Loucy (cell line): Measurements from ENCODE around the gene ZNF541.

Source experiments
- H2AFZ ChIP-seq: fragments of 200-600 bp; sonication (generic); 2 replicates; pipeline ENCODE4 v1.6.0; 2016; ENCODE audit warnings: antibody characterized with exemption, mild to moderate bottlenecking, low read length, moderate library complexity
- H3F3A ChIP-seq: fragments of 200-600 bp; 2 replicates; pipeline ENCODE4 v1.6.0; 2016; ENCODE audit warnings: antibody characterized with exemption, low read depth, mild to moderate bottlenecking
- H3K27me3 ChIP-seq: fragments of 200-600 bp; sonication (generic); 2 replicates; pipeline ENCODE4 v1.6.1; 2014; ENCODE audit warnings: low read length, mild to moderate bottlenecking; ENCODE audit not compliant: insufficient read depth, poor library complexity, severe bottlenecking
- H3K36me3 ChIP-seq: fragments of 200-600 bp; sonication (generic); 2 replicates; pipeline ENCODE4 v1.6.1; 2016; ENCODE audit warnings: low read length; ENCODE audit not compliant: insufficient read depth
- H3K4me1 ChIP-seq: fragments of 200-600 bp; sonication (generic); 2 replicates; pipeline ENCODE4 v1.5.1; 2014; ENCODE audit warnings: low read length, mild to moderate bottlenecking; ENCODE audit not compliant: insufficient read depth, poor library complexity, severe bottlenecking
- H3K4me2 ChIP-seq: fragments of 200-600 bp; sonication (generic); 2 replicates; pipeline ENCODE4 v1.6.0; 2014; ENCODE audit warnings: antibody characterized with exemption, low read length, low read depth, mild to moderate bottlenecking; ENCODE audit not compliant: poor library complexity, severe bottlenecking
- H3K4me3 ChIP-seq: fragments of 200-600 bp; sonication (generic); 2 replicates; pipeline ENCODE4 v1.5.1; 2014; ENCODE audit warnings: low read length, mild to moderate bottlenecking, mixed read lengths; ENCODE audit not compliant: poor library complexity, severe bottlenecking
- H3K79me2 ChIP-seq: fragments of 200-600 bp; sonication (generic); 2 replicates; pipeline ENCODE4 v1.6.1; 2014; ENCODE audit warnings: low read length; ENCODE audit not compliant: insufficient read depth
- H3K9ac ChIP-seq: fragments of 200-600 bp; sonication (generic); 2 replicates; pipeline ENCODE4 v1.6.0; 2014; ENCODE audit warnings: mild to moderate bottlenecking, low read depth, low read length, moderate library complexity; ENCODE audit not compliant: poor library complexity, severe bottlenecking
- H3K9me2 ChIP-seq: fragments of 200-600 bp; sonication (generic); replicated peaks from 2 replicates; pipeline ENCODE4 v1.6.1; 2016; ENCODE audit warnings: low read depth, low read length, mixed read lengths
- H3K9me3 ChIP-seq: fragments of 200-600 bp; sonication (generic); 2 replicates; pipeline ENCODE4 v1.6.1; 2014; ENCODE audit warnings: mild to moderate bottlenecking, antibody characterized with exemption, low read length, low read depth; ENCODE audit not compliant: insufficient read depth
- H4K20me1 ChIP-seq: fragments of 200-600 bp; sonication (generic); 2 replicates; pipeline ENCODE4 v1.6.0; 2014; ENCODE audit warnings: antibody characterized with exemption, low read length, mild to moderate bottlenecking; ENCODE audit not compliant: insufficient read depth, poor library complexity, severe bottlenecking
- CTCF ChIP-seq: fragments of 200-600 bp; sonication (generic); conservative IDR thresholded peaks from 2 replicates; pipeline ENCODE4 v1.5.1; 2014; ENCODE audit warnings: mild to moderate bottlenecking, antibody characterized with exemption, low read length
- EZH2phosphoT487 ChIP-seq: fragments of 200-600 bp; IDR thresholded peaks from 2 replicates; pipeline ENCODE4 v1.6.1; 2018; ENCODE audit warnings: antibody characterized with exemption, mild to moderate bottlenecking, moderate library complexity, borderline replicate concordance

Gene ZNF541

GRCh38 chr19:47526798-47527197 lies 46.1 kb downstream of the ZNF541 start:
- H3K9me2 ChIP-seq = no peaks in the 10 kb centered on the region
- no peaks in the 10 kb centered on the region for H3K36me3 ChIP-seq
- peaks cover 4% of the 10 kb centered on the region for H3K4me1 ChIP-seq

GRCh38 chr19:47523473-47523872 lies 49.5 kb downstream of the ZNF541 start:
- TF ChIP-seq EZH2phosphoT487 (no peak), CTCF (no peak)
- Histone ChIP-seq H3K9me3 (no peaks in the 10 kb centered on the region), H3K79me2 (no peaks in the 10 kb centered on the region), H3K4me3 (no peak overlapping the region), H3K9me2 (no peaks in the 10 kb centered on the region), H2AFZ (no peak overlapping the region), H3F3A (no peaks in the 10 kb centered on the region), H3K36me3 (no peaks in the 10 kb centered on the region), H3K4me1 (peaks cover 29% of the 10 kb centered on the region), H3K9ac (peak overlapping the region; percentile 23), H4K20me1 (no peaks in the 10 kb centered on the region), H3K4me2 (no peak overlapping the region), H3K27me3 (no peaks in the 10 kb centered on the region)

More at GRCh38 chr19:47526798-47527197, 46.1 kb downstream of the ZNF541 start:
- H3K9ac ChIP-seq = no peak overlapping the region
- no peaks in the 10 kb centered on the region for H3F3A ChIP-seq
- H3K79me2 ChIP-seq = no peaks in the 10 kb centered on the region
- H3K4me2 ChIP-seq = no peak overlapping the region
- no peak overlapping the region for H2AFZ ChIP-seq
- no peak overlapping the region for H3K4me3 ChIP-seq
- H4K20me1 ChIP-seq = no peaks in the 10 kb centered on the region
- TF ChIP-seq CTCF (no peak), EZH2phosphoT487 (no peak)
- H3K9me3 ChIP-seq = no peaks in the 10 kb centered on the region
- no peaks in the 10 kb centered on the region for H3K27me3 ChIP-seq
